SK-N-SH treated with all-trans-retinoic acid at 6 μM for 48 hours (cell line): ENCODE measurements around the gene CPNE5.

ENCODE experiments used
- ATAC-seq: fragments of 200-7000 bp; cut with Tn5 transposase; 3 replicates; pipeline ENCODE4 v1.9.1; 2020; ENCODE audit warnings: mild to moderate bottlenecking, moderate library complexity
- ARNTL ChIP-seq: fragments of 450-650 bp; formaldehyde crosslinking; IDR thresholded peaks from 2 replicates; pipeline ENCODE4 v1.5.0; 2020; ENCODE audit warnings: low read depth, mild to moderate bottlenecking, moderate library complexity, borderline replicate concordance
- BACH2 ChIP-seq: fragments of 250-450 bp; sonication (Bioruptor Pico); IDR thresholded peaks from 2 replicates; pipeline ENCODE4 v1.9.0; 2021; ENCODE audit warnings: mild to moderate bottlenecking, borderline replicate concordance
- CREB5 ChIP-seq: fragments of 250-450 bp; sonication (Bioruptor Pico); IDR thresholded peaks from 2 replicates; pipeline ENCODE4 v1.5.1; 2020; ENCODE audit warnings: low read depth, mild to moderate bottlenecking, moderate library complexity
- CSDC2 ChIP-seq: fragments of 250-450 bp; sonication (Bioruptor Pico); IDR thresholded peaks from 2 replicates; pipeline ENCODE4 v1.5.0; 2020; ENCODE audit warnings: mild to moderate bottlenecking, moderate library complexity
- CSRNP3 ChIP-seq: fragments of 250-450 bp; sonication (Bioruptor Pico); IDR thresholded peaks from 2 replicates; pipeline ENCODE4 v1.5.1; 2021; ENCODE audit warnings: mild to moderate bottlenecking, moderate library complexity
- ESRRG ChIP-seq: fragments of 250-450 bp; sonication (Bioruptor Pico); IDR thresholded peaks from 2 replicates; pipeline ENCODE4 v1.6.1; 2021; ENCODE audit warnings: mild to moderate bottlenecking
- GLIS3 ChIP-seq: fragments of 250-450 bp; sonication (Bioruptor Pico); IDR thresholded peaks from 2 replicates; pipeline ENCODE4 v1.5.0; 2020; ENCODE audit warnings: mild to moderate bottlenecking, moderate library complexity
- OSR1 ChIP-seq: fragments of 250-450 bp; sonication (Bioruptor Pico); IDR thresholded peaks from 2 replicates; pipeline ENCODE4 v1.8.0; 2022; ENCODE audit warnings: moderate library complexity, mild to moderate bottlenecking, inconsistent platforms
- POU6F1 ChIP-seq: fragments of 250-450 bp; sonication (Bioruptor Pico); IDR thresholded peaks from 2 replicates; pipeline ENCODE4 v1.8.0; 2021; ENCODE audit warnings: low read depth, mild to moderate bottlenecking, moderate library complexity, borderline replicate concordance
- RARB ChIP-seq: fragments of 250-450 bp; sonication (Bioruptor Pico); IDR thresholded peaks from 2 replicates; pipeline ENCODE4 v1.8.0; 2021; ENCODE audit warnings: mild to moderate bottlenecking, moderate library complexity
- SNAI2 ChIP-seq: fragments of 250-450 bp; sonication (Bioruptor Pico); IDR thresholded peaks from 2 replicates; pipeline ENCODE4 v1.5.0; 2020; ENCODE audit warnings: mild to moderate bottlenecking, moderate library complexity
- TCF4 ChIP-seq: fragments of 250-450 bp; sonication (Bioruptor Pico); IDR thresholded peaks from 2 replicates; pipeline ENCODE4 v1.8.0; 2021; ENCODE audit warnings: mild to moderate bottlenecking, moderate library complexity, borderline replicate concordance
- TOX ChIP-seq: fragments of 250-450 bp; sonication (Bioruptor Pico); IDR thresholded peaks from 2 replicates; pipeline ENCODE4 v1.8.0; 2021; ENCODE audit warnings: mild to moderate bottlenecking, moderate library complexity, borderline replicate concordance
- TSHZ2 ChIP-seq: fragments of 250-450 bp; sonication (Bioruptor Pico); IDR thresholded peaks from 2 replicates; pipeline ENCODE4 v1.5.0; 2020; ENCODE audit warnings: mild to moderate bottlenecking, moderate library complexity
- ZFP3 ChIP-seq: fragments of 250-450 bp; sonication (Bioruptor Pico); IDR thresholded peaks from 2 replicates; pipeline ENCODE4 v1.5.0; 2020; ENCODE audit warnings: mild to moderate bottlenecking, moderate library complexity
- ZFP30 ChIP-seq: fragments of 450-650 bp; formaldehyde crosslinking; IDR thresholded peaks from 2 replicates; pipeline ENCODE4 v1.5.0; 2022; ENCODE audit warnings: mild to moderate bottlenecking, moderate library complexity

The CPNE5 gene

GRCh38 chr6:36823421-36824096, 15.7 kb downstream of the CPNE5 start:
- TF ChIP-seq OSR1 (CRISPR knock-in tag) (no peak), ZFP30 (CRISPR knock-in tag) (no peak), SNAI2 (CRISPR knock-in tag) (no peak), CSRNP3 (CRISPR knock-in tag) (no peak)
- TF ChIP-seq, all 23 proteins: peak for 0
- no peak for ATAC-seq

- no peak for TF ChIP-seq TOX
- no peak for TF ChIP-seq CREB5 (CRISPR knock-in tag)
- no peak for TF ChIP-seq ZFP3 (CRISPR knock-in tag)
- no peak for TF ChIP-seq TSHZ2 (CRISPR knock-in tag)
- no peak for TF ChIP-seq POU6F1
- TF ChIP-seq ZFP30 (CRISPR knock-in tag) = no peak
- TF ChIP-seq, all 23 proteins: peak for 0
Observed at GRCh38 chr6:36822506-36823269, 16.6 kb downstream of the CPNE5 start.

GRCh38 chr6:36821581-36822335, 17.5 kb downstream of the CPNE5 start:
- no peak for ATAC-seq
- TF ChIP-seq TCF4 (CRISPR knock-in tag) (no peak), TSHZ2 (CRISPR knock-in tag) (no peak), CSDC2 (no peak), ZFP30 (CRISPR knock-in tag) (no peak), ZFP3 (CRISPR knock-in tag) (no peak), RARB (no peak), BACH2 (CRISPR knock-in tag) (no peak), ESRRG (CRISPR knock-in tag) (no peak), POU6F1 (no peak), GLIS3 (CRISPR knock-in tag) (no peak), ARNTL (CRISPR knock-in tag) (no peak)

More at GRCh38 chr6:36822506-36823269, 16.6 kb downstream of the CPNE5 start:
- no peak for ATAC-seq
